GM23338 (cell line): ENCODE results near the gene CST9. TPM values are rescaled to one million over a fixed set of nuclear protein-coding genes. Genes with fewer than 3 reads are reported as not detected.

ENCODE experiments used
- ATAC-seq: fragments of 200-7000 bp; cut with Tn5 transposase; 3 replicates; pipeline ENCODE4 v1.9.1; 2020
- DNase-seq: peaks from one replicate; pipeline ENCODE4 v3.0.0-alpha.2; 2015; ENCODE audit warnings: low spot score
- H2AFZ ChIP-seq: fragments of 200-600 bp; sonication (generic); 2 replicates; pipeline ENCODE4 v1.8.0; 2016; ENCODE audit warnings: antibody characterized with exemption, mild to moderate bottlenecking, moderate library complexity
- H3F3A ChIP-seq: fragments of 200-600 bp; sonication (generic); replicated peaks from 2 replicates; pipeline ENCODE4 v1.8.0; 2017; ENCODE audit warnings: antibody characterized with exemption, mixed run types, low read depth
- H3K27ac ChIP-seq: fragments of 200-600 bp; sonication (generic); 2 replicates; pipeline ENCODE4 v1.6.1; 2016; ENCODE audit warnings: low read depth
- H3K27me3 ChIP-seq: fragments of 200-600 bp; sonication (generic); 2 replicates; pipeline ENCODE4 v1.8.0; 2016; ENCODE audit warnings: mild to moderate bottlenecking, mixed run types, moderate library complexity; ENCODE audit not compliant: insufficient read depth
- H3K36me3 ChIP-seq: fragments of 200-600 bp; sonication (generic); 2 replicates; pipeline ENCODE4 v1.8.0; 2016; ENCODE audit warnings: mild to moderate bottlenecking; ENCODE audit not compliant: insufficient read depth
- H3K4me1 ChIP-seq: fragments of 200-600 bp; sonication (generic); 2 replicates; pipeline ENCODE4 v1.8.0; 2016; ENCODE audit warnings: mild to moderate bottlenecking, moderate library complexity; ENCODE audit not compliant: insufficient read depth
- H3K4me2 ChIP-seq: fragments of 200-600 bp; sonication (generic); 2 replicates; pipeline ENCODE4 v1.7.1; 2017; ENCODE audit warnings: mixed run types
- H3K4me3 ChIP-seq: fragments of 200-600 bp; sonication (generic); 2 replicates; pipeline ENCODE4 v1.6.1; 2016; ENCODE audit warnings: mixed run types
- H3K79me2 ChIP-seq: fragments of 200-600 bp; sonication (generic); replicated peaks from 2 replicates; pipeline ENCODE4 v1.8.0; 2017; ENCODE audit warnings: mild to moderate bottlenecking; ENCODE audit not compliant: insufficient read depth
- H3K9me2 ChIP-seq: fragments of 200-600 bp; sonication (generic); 2 replicates; pipeline ENCODE4 v1.8.0; 2017; ENCODE audit not compliant: insufficient read depth
- H4K20me1 ChIP-seq: fragments of 200-600 bp; sonication (generic); replicated peaks from 2 replicates; pipeline ENCODE4 v1.8.0; 2017; ENCODE audit warnings: mild to moderate bottlenecking; ENCODE audit not compliant: insufficient read depth
- H3K27ac Mint-ChIP-seq: 2 replicates; pipeline ENCODE4 v1.8.0; 2020; ENCODE audit warnings: inconsistent platforms, mild to moderate bottlenecking, moderate library complexity, mixed read lengths
- H3K27me3 Mint-ChIP-seq: 3 replicates; pipeline ENCODE4 v1.8.0; 2022; ENCODE audit warnings: low read depth, mild to moderate bottlenecking, moderate library complexity, mixed read lengths, inconsistent platforms; ENCODE audit not compliant: insufficient read depth, poor library complexity
- H3K36me3 Mint-ChIP-seq: 3 replicates; pipeline ENCODE4 v1.8.0; 2021; ENCODE audit warnings: low read depth, mild to moderate bottlenecking, inconsistent platforms, moderate library complexity, mixed read lengths
- H3K4me1 Mint-ChIP-seq: 3 replicates; pipeline ENCODE4 v1.8.0; 2020; ENCODE audit warnings: mild to moderate bottlenecking, inconsistent platforms, mixed read lengths
- H3K4me3 Mint-ChIP-seq: 3 replicates; pipeline ENCODE4 v1.8.0; 2021; ENCODE audit warnings: moderate library complexity, mild to moderate bottlenecking, inconsistent platforms, mixed read lengths
- H3K9me3 Mint-ChIP-seq: 3 replicates; pipeline ENCODE4 v1.8.0; 2020; ENCODE audit warnings: moderate library complexity, mild to moderate bottlenecking, inconsistent platforms, mixed read lengths
- CTCF ChIP-seq, 2 experiments: fragments of 200-600 bp in 1 of 2; sonication (generic) in 1 of 2; conservative IDR thresholded peaks; 2 replicates each; pipeline versions ENCODE4 v1.5.1 to v1.6.1; 2016 to 2017; ENCODE audit warnings: antibody characterized with exemption in 2 of 2, low read depth in 2 of 2, mild to moderate bottlenecking in 2 of 2, moderate library complexity in 1 of 2
- ETS1 ChIP-seq: IDR thresholded peaks from 2 replicates; pipeline ENCODE4 v1.6.1; 2016; ENCODE audit warnings: antibody characterized with exemption
- EZH2 ChIP-seq: fragments of 200-600 bp; sonication (generic); IDR thresholded peaks from one replicate; pipeline ENCODE4 v1.8.0; 2017; ENCODE audit warnings: antibody characterized with exemption, mild to moderate bottlenecking, low read depth; ENCODE audit not compliant: unreplicated experiment
- EZH2phosphoT487 ChIP-seq: fragments of 200-600 bp; sonication (generic); IDR thresholded peaks from one replicate; pipeline ENCODE4 v1.8.1; 2018; ENCODE audit warnings: antibody characterized with exemption; ENCODE audit not compliant: unreplicated experiment
- JUNB ChIP-seq: IDR thresholded peaks from one replicate; pipeline ENCODE4 v1.6.1; 2016; ENCODE audit warnings: antibody characterized with exemption; ENCODE audit not compliant: unreplicated experiment
- NANOG ChIP-seq: IDR thresholded peaks from 2 replicates; pipeline ENCODE4 v1.6.1; 2016; ENCODE audit warnings: antibody characterized with exemption, borderline replicate concordance
- POLR2AphosphoS5 ChIP-seq: IDR thresholded peaks from 2 replicates; pipeline ENCODE4 v1.6.1; 2016; ENCODE audit warnings: antibody characterized with exemption, low read depth
- STAT1 ChIP-seq: IDR thresholded peaks from one replicate; pipeline ENCODE4 v1.6.1; 2016; ENCODE audit warnings: antibody characterized with exemption; ENCODE audit not compliant: unreplicated experiment
- ZNF114 ChIP-seq: fragments of 250-450 bp; sonication (Bioruptor Pico); IDR thresholded peaks from 2 replicates; pipeline ENCODE4 v1.5.0; 2020; ENCODE audit warnings: mild to moderate bottlenecking, moderate library complexity
- ZNF331 ChIP-seq: fragments of 250-450 bp; sonication (Bioruptor Pico); IDR thresholded peaks from 2 replicates; pipeline ENCODE4 v1.5.0; 2020; ENCODE audit warnings: low read depth, mild to moderate bottlenecking, moderate library complexity
- polyA plus RNA-seq: library from polyadenylated mRNA; unstranded; fragments of >200 nt; fragmentation: Nextera tagmentation; extraction: Ambion mirVana; gene quantifications from 2 replicates; pipeline ENCODE4 v1.2.1, GENCODE V29; 2016
- total RNA-seq: library from RNA; depleted of rRNA; stranded (reverse); fragments of >200 nt; shearing (Covaris generic); gene quantifications from 2 replicates; pipeline ENCODE4 v1.2.3, GENCODE V29; 2014

The CST9 gene
- total and polyA plus RNA-seq, 2 experiments from 2014 or later, result not detected

- Histone ChIP-seq H3K4me2 (no peak overlapping the region), H3K79me2 (no peaks in the 10 kb centered on the region), H3K9me2 (peaks cover 3% of the 10 kb centered on the region), H3K27me3 (peaks cover 12% of the 10 kb centered on the region), H3K36me3 (no peaks in the 10 kb centered on the region), H3K4me1 (peaks cover 6% of the 10 kb centered on the region), H3K27ac (no peak overlapping the region), H3K4me3 (no peak overlapping the region), H2AFZ (no peak overlapping the region), H3F3A (no peaks in the 10 kb centered on the region), H4K20me1 (no peaks in the 10 kb centered on the region)
- H3K36me3 Mint-ChIP-seq, result no peaks in the 10 kb centered on the region; the same call in 2 of the 3 replicates
- no peak for DNase-seq
- H3K4me1 Mint-ChIP-seq, result peaks cover 24% of the 10 kb centered on the region
- H3K4me3 Mint-ChIP-seq, result no peak overlapping the region
- TF ChIP-seq CTCF (conservative IDR thresholded peaks at IDR 0.05; ENCODE audit: low read depth in 2 of 2) (no peak), JUNB (no peak), ZNF114 (no peak), ETS1 (no peak), POLR2AphosphoS5 (no peak), ZNF331 (CRISPR knock-in tag) (no peak), STAT1 (no peak)
- H3K9me3 Mint-ChIP-seq, result peaks cover 5% of the 10 kb centered on the region; the same call in 1 of the 3 replicates
- no peak for ATAC-seq
- no peak overlapping the region for H3K27ac Mint-ChIP-seq
- peaks cover 25% of the 10 kb centered on the region for H3K27me3 Mint-ChIP-seq
Measured at GRCh38 chr20:23640018-23640601, 34.4 kb upstream of the CST9 start.

GRCh38 chr20:23639490-23639958, 33.8 kb upstream of the CST9 start:
- Mint-ChIP-seq H3K4me1 (peaks cover 22% of the 10 kb centered on the region), H3K9me3 (peaks cover 5% of the 10 kb centered on the region; the same call in 1 of the 3 replicates), H3K36me3 (no peaks in the 10 kb centered on the region; the same call in 2 of the 3 replicates), H3K27ac (no peak overlapping the region), H3K27me3 (peaks cover 25% of the 10 kb centered on the region), H3K4me3 (no peak overlapping the region)
- Histone ChIP-seq H3K79me2 (no peaks in the 10 kb centered on the region), H3K4me1 (peaks cover 6% of the 10 kb centered on the region), H3K27ac (no peak overlapping the region), H3K4me2 (no peak overlapping the region), H3F3A (no peaks in the 10 kb centered on the region), H4K20me1 (no peaks in the 10 kb centered on the region), H3K9me2 (peaks cover 3% of the 10 kb centered on the region; the same call in 1 of the 2 replicates), H3K4me3 (no peak overlapping the region), H3K36me3 (no peaks in the 10 kb centered on the region), H3K27me3 (peaks cover 12% of the 10 kb centered on the region), H2AFZ (no peak overlapping the region)
- DNase-seq (no peak), ATAC-seq (no peak)
- TF ChIP-seq NANOG (no peak), CTCF (conservative IDR thresholded peaks at IDR 0.05; ENCODE audit: low read depth in 2 of 2) (no peak), ZNF114 (no peak), EZH2 (no peak), JUNB (no peak), EZH2phosphoT487 (no peak)
